ENCODE measurements around the gene TNFRSF12A. TPM values are rescaled to one million over a fixed set of nuclear protein-coding genes. Genes with fewer than 3 reads are reported as not detected.

TNFRSF12A gene
- total and polyA plus RNA-seq, 9 of the 15 experiments (the other 6 are each of a cell fraction or from before 2014, with no cell fraction given) = 0.41 to 61.8 (median 26.5) TPM

GRCh38 chr16:2977440-2977839 is 42.7 kb upstream of the TNFRSF12A start:
- ChIA-PET POLR2A (interaction anchor here (0.6 to 1.5 kb wide), 4 partner anchors 8 to 38 kb away, joined by 3 to 6 read pairs (median 3); partner anchors contain the start of gene PAQR4), CTCF (ENCODE audit: low intra/inter-chr PET ratio) (no interaction called here)
- intact Hi-C loops (cut with micrococcal nuclease) (no loop called here), in situ Hi-C loops (cut with MboI) (no loop called here)
- no peak for ATAC-seq
- Histone ChIP-seq H4K20me1 (replicated peaks; ENCODE audit: control insufficient read depth, insufficient read depth, low read length) (peaks cover 4% of the 10 kb centered on the region), H3K4me1 (replicated peaks in 1 of 2; ENCODE audit: control insufficient read depth in 2 of 2, insufficient read depth in 2 of 2, low read length in 2 of 2) (peaks cover 10 to 90% of the 10 kb centered on the region in 2 experiments), H3K9ac (ENCODE audit: insufficient read depth in 1 of 2, low read depth in 2 of 2, low read length in 2 of 2) (peak overlapping the region in 1 of 2 experiments; percentile 87; a peak in 2 of 4 replicates), H3K4me2 (ENCODE audit: insufficient read depth, low read length) (no peak overlapping the region), H3K27me3 (ENCODE audit: control insufficient read depth in 2 of 2, insufficient read depth in 2 of 2, low read length in 2 of 2) (no peaks in the 10 kb centered on the region), H3K79me2 (ENCODE audit: control insufficient read depth, insufficient read depth, low read length) (peaks cover 47% of the 10 kb centered on the region), H3K9me1 (ENCODE audit: control insufficient read depth, insufficient read depth, low read length) (no peaks in the 10 kb centered on the region), H2AFZ (ENCODE audit: low read depth, low read length) (no peak overlapping the region), H3K4me3 (no peak overlapping the region), H3K27ac (ENCODE audit: extremely low read depth, low read depth, low read length) (no peak overlapping the region), H3K9me3 (replicated peaks; ENCODE audit: control insufficient read depth, insufficient read depth, low read depth, low read length) (no peaks in the 10 kb centered on the region), H3K36me3 (ENCODE audit: control insufficient read depth, insufficient read depth, low read length) (peaks cover 71% of the 10 kb centered on the region; the same call in 2 of the 3 replicates)
- TF ChIP-seq RAD21 (CRISPR knock-in tag; conservative IDR thresholded peaks at IDR 0.05 in 1 of 2, IDR thresholded peaks at IDR 0.05 in 1 of 2) (no peak), ATF4 (CRISPR knock-in tag; IDR thresholded peaks at IDR 0.05) (no peak), POLR2A (conservative IDR thresholded peaks at IDR 0.05) (0 out of 2 replicates have a peak, but pooled peaks have one; percentile 29)
- WGBS (ENCODE audit: insufficient coverage, low coverage, missing lambda C conversion rate) = 90% methylated on average over 6 of the region's 6 CpGs
- FAIRE-seq = no peak
- BruUV-seq (replicated peaks) = no TSS peak
- no peak for DNase-seq (ENCODE audit: extremely low read depth in 1 of 4, low spot score in 3 of 4)

Measured in K562 (cell line).